ENCODE results near the gene TRIM50.

GRCh38 chr7:73312831-73313520, 14.9 kb downstream of the TRIM50 start:
- TF ChIP-seq CTCF (IDR thresholded peaks at IDR 0.05) (no peak), POLR2A (IDR thresholded peaks at IDR 0.05) (no peak), POLR2AphosphoS5 (IDR thresholded peaks at IDR 0.05) (no peak), EP300 (IDR thresholded peaks at IDR 0.05) (no peak)
